Panc1 (cell line): ENCODE results near the gene UBXN1. TPM values are rescaled to one million over a fixed set of nuclear protein-coding genes. Genes with fewer than 3 reads are reported as not detected.

Experiments
- ATAC-seq: fragments of 200-7000 bp; cut with Tn5 transposase; 2 replicates; pipeline ENCODE4 v1.9.1; 2020; ENCODE audit warnings: mild to moderate bottlenecking, moderate library complexity
- BruUV-seq: library from RNA; stranded (reverse); fragments of 400-500 nt; replicated peaks from 2 replicates; lab custom pipeline; 2021; lab: Mats Ljungman, UMichigan
- CTCF ChIA-PET: fragments of 300-600 bp; sonication (Branson Sonifier 250); formaldehyde crosslinking; loops from one replicate; lab custom pipeline; 2022; ENCODE audit warnings: antibody characterized with exemption; lab: Charles Lee
- POLR2A ChIA-PET: fragments of 300-600 bp; sonication (Branson Sonifier 250); formaldehyde crosslinking; loops from one replicate; lab custom pipeline; 2022; ENCODE audit warnings: antibody characterized with exemption; lab: Charles Lee
- DNase-seq: peaks from one replicate; pipeline ENCODE4 v3.0.0-alpha.2; 2010; ENCODE audit warnings: low read depth, low spot score
- H3K27ac ChIP-seq: 2 replicates; pipeline ENCODE4 v1.5.1; 2011; ENCODE audit warnings: mild to moderate bottlenecking, low read length, inconsistent platforms
- H3K27me3 ChIP-seq: fragments of 200-500 bp; sonication (Bioruptor generic); 2 replicates; pipeline ENCODE4 v1.6.0; 2014; ENCODE audit warnings: low read length, inconsistent platforms; ENCODE audit not compliant: control insufficient read depth, insufficient read depth
- H3K36me3 ChIP-seq: fragments of 200-500 bp; sonication (Bioruptor generic); 2 replicates; pipeline ENCODE4 v1.5.1; 2014; ENCODE audit warnings: inconsistent platforms, mild to moderate bottlenecking, low read length, moderate library complexity; ENCODE audit not compliant: control insufficient read depth, insufficient read depth
- H3K4me1 ChIP-seq: 2 replicates; pipeline ENCODE4 v1.5.1; 2011; ENCODE audit warnings: inconsistent platforms, mild to moderate bottlenecking, low read length, moderate library complexity; ENCODE audit not compliant: control insufficient read depth, insufficient read depth
- H3K4me3 ChIP-seq, 2 experiments: 2 replicates each; pipeline ENCODE4 v1.5.1; 2011 to 2012; ENCODE audit warnings: low read depth in 2 of 2, low read length in 2 of 2, mild to moderate bottlenecking in 2 of 2, inconsistent platforms in 1 of 2, moderate library complexity in 1 of 2
- H3K9me3 ChIP-seq: fragments of 200-500 bp; sonication (Bioruptor generic); 2 replicates; pipeline ENCODE4 v1.5.1; 2014; ENCODE audit warnings: low read depth, mild to moderate bottlenecking, inconsistent platforms, low read length, moderate library complexity; ENCODE audit not compliant: control insufficient read depth, insufficient read depth
- CTCF ChIP-seq: fragments of 450-650 bp; IDR thresholded peaks from 2 replicates; pipeline ENCODE4 v1.5.1; 2017; ENCODE audit warnings: mild to moderate bottlenecking
- POLR2AphosphoS5 ChIP-seq: IDR thresholded peaks from 2 replicates; pipeline ENCODE4 v1.6.1; 2012; ENCODE audit warnings: mild to moderate bottlenecking, low read depth, low read length, moderate library complexity
- REST ChIP-seq, 2 experiments: IDR thresholded peaks; 2 replicates each; pipeline ENCODE4 v1.6.1; 2011 to 2012; ENCODE audit warnings: low read depth in 2 of 2, control low read depth in 1 of 2, low read length in 1 of 2, mild to moderate bottlenecking in 1 of 2, moderate library complexity in 1 of 2; ENCODE audit not compliant: insufficient read depth in 1 of 2
- SIN3A ChIP-seq: IDR thresholded peaks from 2 replicates; pipeline ENCODE4 v1.6.1; 2012; ENCODE audit warnings: low read depth, mild to moderate bottlenecking, low read length, moderate library complexity, borderline replicate concordance; ENCODE audit not compliant: insufficient read depth
- TCF7L2 ChIP-seq: IDR thresholded peaks from 2 replicates; pipeline ENCODE4 v1.6.1; 2011; ENCODE audit warnings: mild to moderate bottlenecking, low read depth, low read length, inconsistent platforms
- in situ Hi-C: cut with HindIII; loops from 2 replicates; pipeline ENCODE4 v1.10.0; 2016; ENCODE audit warnings: low sequenced_read_pairs, low pct_unique_long_range_greater_than_20kb
- intact Hi-C: fragments of 100-400 bp; cut with micrococcal nuclease; formaldehyde crosslinking; loops from one replicate; pipeline ENCODE4 v1.10.0; 2022; ENCODE audit not compliant: unreplicated experiment
- total RNA-seq: library from RNA; stranded (reverse); gene quantifications from one replicate; pipeline ENCODE4 v1.2.1, GENCODE V29; 2021; ENCODE audit not compliant: unreplicated experiment

The UBXN1 gene
- total RNA-seq, 1 experiment from 2014 or later: 105 TPM

DNA sequence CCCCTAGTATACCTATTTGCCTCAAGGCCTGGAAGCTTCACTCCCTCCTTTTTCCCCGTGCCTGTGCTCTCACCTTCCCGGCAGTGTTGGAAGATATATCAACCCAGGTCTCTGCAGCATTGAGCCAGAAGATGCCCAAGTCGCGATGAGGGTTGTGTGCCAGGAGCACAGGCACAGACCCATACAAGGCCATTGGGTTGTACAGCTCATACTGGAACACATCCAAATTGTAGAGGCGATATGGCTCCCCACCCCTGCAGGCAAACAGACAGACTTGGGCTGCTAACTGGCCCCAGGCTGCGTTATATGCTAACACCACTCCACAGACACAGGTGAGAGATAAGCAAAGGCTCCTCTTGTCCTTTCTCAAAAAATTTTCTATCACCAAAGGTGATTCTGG, 46.4 kb downstream of the UBXN1 start:
- DNase-seq: no peak
- no peak for TF ChIP-seq CTCF
- TF ChIP-seq REST (IDR thresholded peaks at IDR 0.05; ENCODE audit: insufficient read depth in 1 of 2, low read depth in 2 of 2, low read length in 1 of 2): no peak
- TF ChIP-seq TCF7L2: no peak
- no peak for TF ChIP-seq SIN3A
- no peak for TF ChIP-seq POLR2AphosphoS5
- no TSS peak for BruUV-seq
- no peak overlapping the region for H3K27ac ChIP-seq
- ChIA-PET POLR2A (no interaction called here), CTCF (no interaction called here)
- peaks cover 31% of the 10 kb centered on the region for H3K36me3 ChIP-seq
- in situ Hi-C loops: no loop called here
- H3K4me3 ChIP-seq: no peak overlapping the region
- no peaks in the 10 kb centered on the region for H3K4me1 ChIP-seq
- H3K9me3 ChIP-seq: no peaks in the 10 kb centered on the region
- intact Hi-C loops: no loop called here
- no peaks in the 10 kb centered on the region for H3K27me3 ChIP-seq
- no peak for ATAC-seq

GRCh38 chr11:62627713-62628112, 51.2 kb downstream of the UBXN1 start:
- intact Hi-C loops: no loop called here
- H3K27ac ChIP-seq: no peak overlapping the region
- ATAC-seq (peak; percentile 41; the same call in 1 of the 2 replicates), DNase-seq (no peak)
- H3K4me3 ChIP-seq: no peak overlapping the region
- H3K9me3 ChIP-seq: no peaks in the 10 kb centered on the region
- no peak for TF ChIP-seq REST (IDR thresholded peaks at IDR 0.05; ENCODE audit: insufficient read depth in 1 of 2, low read depth in 2 of 2, low read length in 1 of 2)
- TF ChIP-seq POLR2AphosphoS5: no peak
- TF ChIP-seq CTCF: no peak
- CTCF ChIA-PET: no interaction called here
- H3K4me1 ChIP-seq: peaks cover under 1% of the 10 kb centered on the region; the same call in 1 of the 2 replicates
- in situ Hi-C loops: no loop called here
- BruUV-seq: no TSS peak
- POLR2A ChIA-PET: no interaction called here
- H3K27me3 ChIP-seq: no peaks in the 10 kb centered on the region
- peaks cover 25% of the 10 kb centered on the region for H3K36me3 ChIP-seq

Other genes with a start within 250 kb of the UBXN1 start
- gene AHNAK, start 132.3 kb downstream of the UBXN1 start, total RNA-seq: 844 TPM
- 1,119 TPM for gene EEF1G, start 105.2 kb downstream of the UBXN1 start, total RNA-seq
- 19.9 TPM for gene TUT1, start 87.5 kb downstream of the UBXN1 start, total RNA-seq
- gene MTA2, start 77.2 kb downstream of the UBXN1 start, total RNA-seq: 163 TPM
- gene EML3, start 66.3 kb downstream of the UBXN1 start, total RNA-seq: 88.8 TPM
- gene ROM1, start 65.8 kb downstream of the UBXN1 start, total RNA-seq: 2.7 TPM
- gene B3GAT3, start 57.1 kb downstream of the UBXN1 start, total RNA-seq: 68.2 TPM
- gene GANAB, start 32.5 kb downstream of the UBXN1 start, total RNA-seq: 415 TPM
- gene INTS5, start 25.8 kb downstream of the UBXN1 start, total RNA-seq: 22.0 TPM
- 96.7 TPM for gene C11orf98, start 13.9 kb downstream of the UBXN1 start, total RNA-seq
- 36.9 TPM for gene CSKMT, start 13.8 kb downstream of the UBXN1 start, total RNA-seq
- gene UQCC3, start 7.4 kb downstream of the UBXN1 start, total RNA-seq: 7.4 TPM
- gene LBHD1, start 6.8 kb downstream of the UBXN1 start, total RNA-seq: 15.5 TPM
- gene LRRN4CL, start 10.5 kb upstream of the UBXN1 start, total RNA-seq: 0.13 TPM
- 82.1 TPM for gene BSCL2, start 28.4 kb upstream of the UBXN1 start, total RNA-seq
- gene GNG3, start 28.6 kb upstream of the UBXN1 start, total RNA-seq: not detected
- 47.3 TPM for gene HNRNPUL2, start 48.4 kb upstream of the UBXN1 start, total RNA-seq
- gene TTC9C, start 49.4 kb upstream of the UBXN1 start, total RNA-seq: 39.4 TPM
- gene ZBTB3, start 75.1 kb upstream of the UBXN1 start, total RNA-seq: 12.9 TPM
- 114 TPM for gene POLR2G, start 82.5 kb upstream of the UBXN1 start, total RNA-seq
- 32.6 TPM for gene TAF6L, start 92.3 kb upstream of the UBXN1 start, total RNA-seq
- gene TMEM179B, start 108.3 kb upstream of the UBXN1 start, total RNA-seq: 50.9 TPM
- gene TMEM223, start 112.9 kb upstream of the UBXN1 start, total RNA-seq: 20.1 TPM
- 56.7 TPM for gene NXF1, start 126.4 kb upstream of the UBXN1 start, total RNA-seq
- 31.4 TPM for gene STX5, start 153.0 kb upstream of the UBXN1 start, total RNA-seq
- not detected for gene TEX54, start 153.8 kb upstream of the UBXN1 start, total RNA-seq
- 62.9 TPM for gene WDR74, start 160.5 kb upstream of the UBXN1 start, total RNA-seq
- gene SLC3A2, start 201.8 kb upstream of the UBXN1 start, total RNA-seq: 184 TPM
- gene CHRM1, start 242.3 kb upstream of the UBXN1 start, total RNA-seq: not detected